ENCODE results near the gene PICK1. TPM values are rescaled to one million over a fixed set of nuclear protein-coding genes. Genes with fewer than 3 reads are reported as not detected.

The PICK1 gene
- total and polyA plus RNA-seq, 2 donors (not counting 3 experiments of a cell fraction or from before 2014, with no cell fraction given) = 18.0 to 20.8 TPM

DNA sequence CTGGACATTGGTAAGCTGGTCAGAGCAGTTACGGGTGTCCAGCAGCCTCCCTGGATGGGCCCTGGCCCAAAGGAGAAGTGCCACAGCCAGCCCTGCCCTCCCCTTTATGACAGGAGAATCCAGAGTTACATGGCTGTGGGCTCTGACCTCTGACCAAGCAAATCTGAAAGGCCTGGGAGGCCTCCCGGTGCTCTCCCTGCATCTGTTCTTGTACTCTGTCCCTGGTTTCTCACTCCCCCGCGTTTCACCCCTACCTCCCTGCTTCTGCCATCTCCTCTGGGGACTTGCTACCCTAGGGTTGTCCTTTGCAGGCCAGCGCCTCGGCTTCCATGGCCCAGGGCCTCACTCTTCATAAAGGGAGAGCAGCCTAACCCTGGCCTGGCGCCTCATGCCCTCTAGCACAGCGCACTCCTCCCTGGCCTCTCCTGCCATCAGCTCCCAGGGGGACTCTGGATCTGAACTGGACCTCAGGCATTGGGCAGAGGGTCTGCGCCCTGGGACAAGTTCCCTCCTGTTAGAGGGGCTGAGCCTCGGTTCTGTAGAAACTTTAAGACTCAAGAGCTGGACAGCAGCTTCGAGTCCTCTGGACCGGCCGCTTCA, 10.7 kb downstream of the PICK1 start:
- ChIA-PET CTCF (interaction anchor here (0.9 to 3.2 kb wide), 3 partner anchors 9 to 47 kb away, joined by 3 to 16 read pairs (median 9); no protein-coding TSS in a partner anchor), POLR2A (no interaction called here)
- Histone ChIP-seq H4K20me1 (replicated peaks; ENCODE audit: control insufficient read depth, extremely low read depth, insufficient read depth, low read length) (no peaks in the 10 kb centered on the region), H3K9me3 (replicated peaks; ENCODE audit: control insufficient read depth, insufficient read depth, low read length) (no peaks in the 10 kb centered on the region), H3K9me1 (replicated peaks; ENCODE audit: control insufficient read depth, extremely low read depth, insufficient read depth, low read length) (no peaks in the 10 kb centered on the region), H3K4me3 (replicated peaks in 1 of 3; ENCODE audit: insufficient read depth in 1 of 3, low read depth in 1 of 3, low read length in 3 of 3) (no peak overlapping the region), H3K27me3 (ENCODE audit: control insufficient read depth in 2 of 2, insufficient read depth in 2 of 2, low read length in 2 of 2) (no peaks in the 10 kb centered on the region), H2AFZ (ENCODE audit: low read depth, low read length) (no peak overlapping the region), H3K27ac (ENCODE audit: insufficient read depth, low read depth, low read length) (no peak overlapping the region), H3K4me1 (ENCODE audit: control insufficient read depth, extremely low read depth, insufficient read depth, low read length) (no peaks in the 10 kb centered on the region), H3K79me2 (ENCODE audit: control insufficient read depth, insufficient read depth, low read length) (no peaks in the 10 kb centered on the region), H3K4me2 (ENCODE audit: insufficient read depth, low read length) (no peak overlapping the region), H3K36me3 (ENCODE audit: control insufficient read depth in 2 of 2, extremely low read depth in 1 of 2, insufficient read depth in 2 of 2, low read length in 2 of 2) (peaks cover 0 to 17% of the 10 kb centered on the region in 2 experiments), H3K9ac (replicated peaks; ENCODE audit: extremely low read depth, insufficient read depth, low read length) (no peak overlapping the region)
- DNase-seq (ENCODE audit: low read depth, low spot score) (no peak), FAIRE-seq (no peak)
- dilution Hi-C loops (cut with MboI; ENCODE audit: extremely low pct_ligation_motif_present, low sequenced_read_pairs) = no loop called here
- BruUV-seq (replicated peaks) = no TSS peak
- intact Hi-C loops (cut with micrococcal nuclease) = no loop called here
- TF ChIP-seq MYC (IDR thresholded peaks at IDR 0.05; ENCODE audit: low read depth, low read length) = no peak
- TF ChIP-seq EZH2 (IDR thresholded peaks at IDR 0.05; ENCODE audit: borderline replicate concordance, low read depth, low read length, severe bottlenecking) = no peak
- no peak for TF ChIP-seq POLR2AphosphoS5 (IDR thresholded peaks at IDR 0.05; ENCODE audit: insufficient read depth, low read depth, low read length)
- TF ChIP-seq JUN (IDR thresholded peaks at IDR 0.05; ENCODE audit: borderline replicate concordance, insufficient read depth, insufficient read length, low read depth) = no peak
- TF ChIP-seq, protein P1, sequence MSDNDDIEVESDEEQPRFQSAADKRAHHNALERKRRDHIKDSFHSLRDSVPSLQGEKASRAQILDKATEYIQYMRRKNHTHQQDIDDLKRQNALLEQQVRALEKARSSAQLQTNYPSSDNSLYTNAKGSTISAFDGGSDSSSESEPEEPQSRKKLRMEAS (IDR thresholded peaks at IDR 0.05; ENCODE audit: insufficient read depth, insufficient read length) = no peak
- TF ChIP-seq, protein P2, sequence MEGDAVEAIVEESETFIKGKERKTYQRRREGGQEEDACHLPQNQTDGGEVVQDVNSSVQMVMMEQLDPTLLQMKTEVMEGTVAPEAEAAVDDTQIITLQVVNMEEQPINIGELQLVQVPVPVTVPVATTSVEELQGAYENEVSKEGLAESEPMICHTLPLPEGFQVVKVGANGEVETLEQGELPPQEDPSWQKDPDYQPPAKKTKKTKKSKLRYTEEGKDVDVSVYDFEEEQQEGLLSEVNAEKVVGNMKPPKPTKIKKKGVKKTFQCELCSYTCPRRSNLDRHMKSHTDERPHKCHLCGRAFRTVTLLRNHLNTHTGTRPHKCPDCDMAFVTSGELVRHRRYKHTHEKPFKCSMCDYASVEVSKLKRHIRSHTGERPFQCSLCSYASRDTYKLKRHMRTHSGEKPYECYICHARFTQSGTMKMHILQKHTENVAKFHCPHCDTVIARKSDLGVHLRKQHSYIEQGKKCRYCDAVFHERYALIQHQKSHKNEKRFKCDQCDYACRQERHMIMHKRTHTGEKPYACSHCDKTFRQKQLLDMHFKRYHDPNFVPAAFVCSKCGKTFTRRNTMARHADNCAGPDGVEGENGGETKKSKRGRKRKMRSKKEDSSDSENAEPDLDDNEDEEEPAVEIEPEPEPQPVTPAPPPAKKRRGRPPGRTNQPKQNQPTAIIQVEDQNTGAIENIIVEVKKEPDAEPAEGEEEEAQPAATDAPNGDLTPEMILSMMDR (IDR thresholded peaks at IDR 0.05; ENCODE audit: extremely low read depth in 1 of 2, insufficient read depth in 1 of 2, low read depth in 1 of 2, low read length in 2 of 2) = no peak
- TF ChIP-seq POLR2A (IDR thresholded peaks at IDR 0.05; ENCODE audit: low read depth, low read length) = no peak
- TF ChIP-seq GATA2 (IDR thresholded peaks at IDR 0.05; ENCODE audit: insufficient read depth, insufficient read length, low read depth, low read length) = no peak
- TF ChIP-seq FOS (IDR thresholded peaks at IDR 0.05; ENCODE audit: borderline replicate concordance, insufficient read depth, low read length) = no peak
